T-cell (primary cell): ENCODE data around the gene TAS1R3. TPM values are rescaled to one million over a fixed set of nuclear protein-coding genes. Genes with fewer than 3 reads are reported as not detected.
A peak's percentile ranks its signal among the peaks of the same experiment; 100 is the strongest.

Source experiments
- ATAC-seq, 4 experiments: fragments of 200-7000 bp in 3 of 4; fragments of 150-1000 bp in 1 of 4; cut with Tn5 transposase; replicated peaks in 1 of 4; 1 replicate in 3 of 4; 2 replicates in 1 of 4; pipeline ENCODE4 v1.10.0; 2021; ENCODE audit warnings: moderate library complexity in 3 of 4, mild to moderate bottlenecking in 2 of 4, moderate number of reproducible peaks in 1 of 4
- CTCF ChIA-PET, 2 donors: fragments of 300-600 bp; sonication (Branson Sonifier 250); formaldehyde crosslinking; loops; one replicate each; lab custom pipeline; 2022; ENCODE audit warnings: antibody characterized with exemption in 2 of 2; lab: Charles Lee
- POLR2A ChIA-PET, 2 donors: fragments of 300-600 bp; sonication (Branson Sonifier 250); formaldehyde crosslinking; loops; one replicate each; lab custom pipeline; 2022; ENCODE audit warnings: antibody characterized with exemption in 2 of 2; lab: Charles Lee
- DNase-seq, 35 experiments: peaks; one replicate each; pipeline versions ENCODE4 v3.0.0 to v3.0.0-alpha.2; 2013 to 2023
- H3K27ac ChIP-seq: one replicate; pipeline ENCODE4 v1.5.1; 2013; ENCODE audit warnings: low read length
- H3K27me3 ChIP-seq, 2 experiments: replicated peaks in 1 of 2; 1 replicate in 1 of 2; 2 replicates in 1 of 2; pipeline versions ENCODE4 v1.6.1 to v1.7.0; 2013; ENCODE audit warnings: low read length in 1 of 2, mixed read lengths in 1 of 2; ENCODE audit not compliant: control insufficient read depth in 2 of 2, insufficient read depth in 2 of 2; ENCODE audit errors: extremely low read depth in 1 of 2
- H3K36me3 ChIP-seq, 2 donors: 1 replicate in 1 of 2; 2 replicates in 1 of 2; pipeline versions ENCODE4 v1.6.1 to v1.7.0; 2013; ENCODE audit warnings: low read length in 1 of 2; ENCODE audit not compliant: control insufficient read depth in 2 of 2, insufficient read depth in 1 of 2; ENCODE audit errors: extremely low read depth in 1 of 2
- H3K4me1 ChIP-seq, 2 experiments: 1 replicate in 1 of 2; 2 replicates in 1 of 2; pipeline versions ENCODE4 v1.6.1 to v1.7.0; 2013; ENCODE audit warnings: low read length in 2 of 2, mixed read lengths in 1 of 2; ENCODE audit not compliant: insufficient read depth in 2 of 2, control insufficient read depth in 1 of 2; ENCODE audit errors: extremely low read depth in 1 of 2
- H3K4me3 ChIP-seq, 2 donors: 1 replicate in 1 of 2; 2 replicates in 1 of 2; pipeline versions ENCODE4 v1.5.1 to v1.7.0; 2013; ENCODE audit warnings: mild to moderate bottlenecking in 2 of 2, low read length in 1 of 2, moderate library complexity in 1 of 2; ENCODE audit not compliant: control insufficient read depth in 1 of 2; ENCODE audit errors: extremely low read depth in 1 of 2
- H3K9me3 ChIP-seq: 2 replicates; pipeline ENCODE4 v1.7.0; 2013
- H3K27ac Mint-ChIP-seq, 2 donors: one replicate each; pipeline ENCODE4 v1.8.0; 2020 to 2021; ENCODE audit warnings: mild to moderate bottlenecking in 2 of 2, mixed read lengths in 2 of 2
- H3K27me3 Mint-ChIP-seq, 2 donors: one replicate each; pipeline ENCODE4 v1.8.0; 2021 to 2022; ENCODE audit warnings: mixed read lengths in 2 of 2
- H3K36me3 Mint-ChIP-seq: one replicate; pipeline ENCODE4 v1.8.0; 2021; ENCODE audit warnings: mixed read lengths
- H3K4me1 Mint-ChIP-seq, 3 donors: one replicate each; pipeline ENCODE4 v1.8.0; 2020 to 2022; ENCODE audit warnings: mixed read lengths in 3 of 3, mild to moderate bottlenecking in 1 of 3
- H3K4me3 Mint-ChIP-seq, 3 donors: one replicate each; pipeline ENCODE4 v1.8.0; 2020 to 2022; ENCODE audit warnings: mild to moderate bottlenecking in 3 of 3, mixed read lengths in 3 of 3, moderate library complexity in 3 of 3
- H3K9me3 Mint-ChIP-seq, 3 donors: one replicate each; pipeline ENCODE4 v1.8.0; 2020 to 2022; ENCODE audit warnings: mixed read lengths in 3 of 3
- WGBS: methylation state at CpG from one replicate; pipeline ENCODE4 v1.1.5; 2013; ENCODE audit warnings: missing lambda C conversion rate; ENCODE audit not compliant: insufficient coverage; 5-methylcytosine and 5-hydroxymethylcytosine counted together
- total RNA-seq, 35 experiments: library from RNA in 6 of 35; stranded (reverse) in 6 of 35; fragments of 120-200 nt in 1 of 35; gene quantifications; one replicate each; pipeline versions ENCODE4 v1.2.1 to v1.2.4 and lab custom pipeline; 2013 to 2026

TAS1R3 gene
- total RNA-seq, 5 donors from 2014 or later (not counting 1 experiment from before 2014, with no cell fraction given), result 1.6 to 2.3 (median 2.1) TPM

DNA sequence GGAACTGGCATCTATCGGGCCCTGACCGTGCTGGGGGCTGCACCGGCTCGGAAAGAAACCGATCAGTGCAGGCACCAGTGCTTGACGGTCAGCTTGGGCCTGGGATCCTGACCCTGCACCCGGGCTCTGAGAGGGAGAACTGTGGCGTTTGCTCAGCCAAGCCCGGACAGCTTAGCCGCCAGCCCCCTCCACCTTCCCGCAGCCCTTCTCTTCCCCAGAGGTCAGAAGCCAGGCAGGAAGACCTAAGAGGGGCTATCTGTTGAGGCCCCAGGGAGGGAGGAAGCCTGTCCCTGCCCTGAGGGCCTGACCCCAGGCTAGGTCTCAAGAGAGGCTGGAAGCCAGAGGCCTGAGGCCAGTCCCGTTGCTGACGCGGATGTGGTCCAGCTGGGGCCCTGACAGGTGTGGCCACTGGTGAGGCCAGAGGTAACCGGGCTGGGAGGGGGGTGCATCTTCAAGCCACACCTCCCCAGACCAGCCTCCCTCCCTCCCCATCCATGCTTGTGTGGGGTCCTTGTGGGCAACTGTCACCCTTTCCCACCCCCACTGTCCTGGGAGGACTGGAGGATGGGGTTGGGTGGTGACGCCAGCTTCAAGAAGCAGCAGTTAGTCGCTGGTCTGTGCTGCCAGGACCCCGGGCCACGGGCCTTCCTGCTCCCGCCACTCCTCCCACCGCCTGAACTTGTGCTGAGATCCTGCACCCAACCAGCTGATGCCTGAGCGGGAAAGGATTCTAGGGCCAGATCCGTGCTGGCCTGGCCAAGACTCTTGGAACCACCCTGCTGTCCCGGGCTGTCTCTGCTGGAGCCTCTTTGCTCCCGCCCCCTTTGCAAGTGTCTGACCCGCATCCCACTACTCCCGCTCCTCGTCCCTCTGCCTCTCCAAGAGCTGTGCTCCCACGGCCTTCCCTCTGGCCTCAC is 20.7 kb downstream of the TAS1R3 start:
- Mint-ChIP-seq H3K27ac (peak overlapping the region; percentile 44 to 52), H3K4me1 (peaks cover 24 to 36% (median 25%) of the 10 kb centered on the region in 3 donors), H3K27me3 (peaks cover 7 to 20% of the 10 kb centered on the region in 2 donors), H3K9me3 (no peaks in the 10 kb centered on the region), H3K36me3 (no peaks in the 10 kb centered on the region), H3K4me3 (peak overlapping the region; percentile 52 to 68 (median 62))
- ChIA-PET CTCF (interaction anchor here in 1 of 2 donors (0.6 kb wide), 1 partner anchor 213 kb away, joined by 3 read pairs; no protein-coding TSS in a partner anchor), POLR2A (no interaction called here)
- H3K4me1 ChIP-seq, result peaks cover 6 to 53% of the 10 kb centered on the region in 2 experiments
- 89% methylated on average over 20 of the region's 29 CpGs for WGBS
- no peak for DNase-seq
- peaks cover 0 to 43% of the 10 kb centered on the region in 2 experiments for H3K27me3 ChIP-seq
- ATAC-seq, result no peak
- no peaks in the 10 kb centered on the region for H3K9me3 ChIP-seq
- H3K27ac ChIP-seq, result no peak overlapping the region
- no peak overlapping the region for H3K4me3 ChIP-seq
- no peaks in the 10 kb centered on the region for H3K36me3 ChIP-seq

DNA sequence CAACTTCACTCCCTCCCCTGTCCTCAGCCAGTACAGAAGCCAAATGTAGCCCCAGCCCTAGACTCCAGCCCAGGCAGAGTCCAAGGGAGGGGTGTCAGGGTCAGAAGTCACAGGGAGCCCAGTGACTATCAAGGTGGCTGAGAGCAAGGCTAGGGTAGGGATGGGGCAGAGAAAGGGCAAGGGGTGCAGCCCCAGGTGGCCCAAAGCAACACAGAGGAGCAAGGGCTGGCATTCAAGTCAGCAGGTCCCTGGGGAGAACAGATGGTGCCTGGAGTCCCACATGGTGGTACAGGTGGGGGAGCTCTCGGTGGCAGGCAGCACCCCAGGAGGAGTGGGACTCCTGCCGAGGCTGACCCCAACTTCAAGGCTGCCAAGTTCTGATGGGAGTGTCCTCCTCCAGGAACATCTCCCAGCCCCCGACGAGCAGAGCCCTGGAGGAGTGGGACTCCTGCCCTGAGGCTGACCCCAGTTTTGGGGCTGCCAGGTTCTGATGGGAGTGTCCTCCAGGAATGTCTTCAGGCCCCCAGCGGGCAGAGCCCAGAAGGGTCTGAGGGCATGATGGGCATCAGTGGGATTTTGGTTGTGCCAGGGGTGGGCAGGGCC is 21.8 kb downstream of the TAS1R3 start:
- Mint-ChIP-seq H3K9me3 (no peaks in the 10 kb centered on the region), H3K27ac (peak overlapping the region in 1 of 2 donors; percentile 52), H3K4me1 (peaks cover 14 to 25% (median 14%) of the 10 kb centered on the region in 3 donors), H3K27me3 (peaks cover 7 to 27% of the 10 kb centered on the region in 2 donors), H3K36me3 (no peaks in the 10 kb centered on the region), H3K4me3 (peak overlapping the region; percentile 3 to 68 (median 52))
- Histone ChIP-seq H3K27me3 (peaks cover 0 to 55% of the 10 kb centered on the region in 2 experiments), H3K4me3 (no peak overlapping the region), H3K9me3 (no peaks in the 10 kb centered on the region), H3K4me1 (peaks cover 4 to 46% of the 10 kb centered on the region in 2 experiments), H3K27ac (no peak overlapping the region), H3K36me3 (no peaks in the 10 kb centered on the region)
- no peak for DNase-seq
- 70% methylated on average over 2 of the region's 5 CpGs for WGBS
- no peak for ATAC-seq
- ChIA-PET POLR2A (no interaction called here), CTCF (no interaction called here)

DNA sequence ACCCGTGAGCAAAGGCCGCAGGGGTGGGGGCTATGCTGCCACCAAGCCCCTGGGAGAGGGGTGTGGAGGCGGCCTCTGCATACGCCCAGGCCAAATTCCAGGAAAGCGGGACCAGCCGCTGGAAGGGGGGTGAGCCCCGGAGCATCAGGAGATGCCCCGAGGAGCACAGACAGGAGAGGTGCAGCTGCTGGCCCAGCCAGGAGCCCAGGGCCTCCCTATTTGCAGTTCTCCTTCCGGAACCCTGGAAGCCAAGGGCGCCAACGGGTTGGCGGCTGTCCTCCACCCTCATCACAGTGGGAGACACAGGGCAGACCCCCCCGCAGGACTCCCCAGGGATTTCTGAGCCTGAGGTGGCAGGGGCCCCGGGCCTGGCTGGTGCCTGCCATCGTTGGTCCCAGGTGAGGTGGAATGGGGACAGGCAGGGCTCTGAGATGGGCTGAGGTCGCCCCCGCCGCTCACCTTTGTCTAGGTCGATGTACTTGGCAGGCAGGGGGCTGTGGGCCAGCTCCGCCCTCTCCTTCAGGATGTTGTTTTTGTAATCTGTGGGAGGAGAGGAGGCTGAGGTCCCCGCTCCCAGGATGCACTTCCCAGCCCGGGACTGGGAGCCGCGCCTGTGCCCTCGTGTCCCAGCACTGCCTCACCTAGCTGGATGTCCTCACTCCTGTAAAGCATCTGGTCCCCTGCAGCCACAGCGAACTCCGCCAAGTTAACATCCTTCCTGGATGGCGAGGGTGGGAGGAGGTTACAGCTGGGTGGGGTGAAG is 22.5 kb downstream of the TAS1R3 start:
- ChIA-PET POLR2A (no interaction called here), CTCF (no interaction called here)
- no peaks in the 10 kb centered on the region for H3K36me3 ChIP-seq
- H3K4me1 ChIP-seq, result peaks cover 5 to 47% of the 10 kb centered on the region in 2 experiments
- peaks cover 7 to 28% of the 10 kb centered on the region in 2 donors for H3K27me3 Mint-ChIP-seq
- DNase-seq (no peak), ATAC-seq (no peak)
- peak overlapping the region in 1 of 3 donors; percentile 51 for H3K4me3 Mint-ChIP-seq
- H3K27ac Mint-ChIP-seq, result no peak overlapping the region
- H3K36me3 Mint-ChIP-seq, result no peaks in the 10 kb centered on the region
- WGBS, result 30% methylated on average over 21 of the region's 28 CpGs
- H3K4me1 Mint-ChIP-seq, result peaks cover 11 to 22% (median 12%) of the 10 kb centered on the region in 3 donors
- no peaks in the 10 kb centered on the region for H3K9me3 Mint-ChIP-seq
- H3K27me3 ChIP-seq, result peaks cover 0 to 61% of the 10 kb centered on the region in 2 experiments
- no peak overlapping the region for H3K4me3 ChIP-seq
- H3K27ac ChIP-seq, result no peak overlapping the region
- no peaks in the 10 kb centered on the region for H3K9me3 ChIP-seq

DNA sequence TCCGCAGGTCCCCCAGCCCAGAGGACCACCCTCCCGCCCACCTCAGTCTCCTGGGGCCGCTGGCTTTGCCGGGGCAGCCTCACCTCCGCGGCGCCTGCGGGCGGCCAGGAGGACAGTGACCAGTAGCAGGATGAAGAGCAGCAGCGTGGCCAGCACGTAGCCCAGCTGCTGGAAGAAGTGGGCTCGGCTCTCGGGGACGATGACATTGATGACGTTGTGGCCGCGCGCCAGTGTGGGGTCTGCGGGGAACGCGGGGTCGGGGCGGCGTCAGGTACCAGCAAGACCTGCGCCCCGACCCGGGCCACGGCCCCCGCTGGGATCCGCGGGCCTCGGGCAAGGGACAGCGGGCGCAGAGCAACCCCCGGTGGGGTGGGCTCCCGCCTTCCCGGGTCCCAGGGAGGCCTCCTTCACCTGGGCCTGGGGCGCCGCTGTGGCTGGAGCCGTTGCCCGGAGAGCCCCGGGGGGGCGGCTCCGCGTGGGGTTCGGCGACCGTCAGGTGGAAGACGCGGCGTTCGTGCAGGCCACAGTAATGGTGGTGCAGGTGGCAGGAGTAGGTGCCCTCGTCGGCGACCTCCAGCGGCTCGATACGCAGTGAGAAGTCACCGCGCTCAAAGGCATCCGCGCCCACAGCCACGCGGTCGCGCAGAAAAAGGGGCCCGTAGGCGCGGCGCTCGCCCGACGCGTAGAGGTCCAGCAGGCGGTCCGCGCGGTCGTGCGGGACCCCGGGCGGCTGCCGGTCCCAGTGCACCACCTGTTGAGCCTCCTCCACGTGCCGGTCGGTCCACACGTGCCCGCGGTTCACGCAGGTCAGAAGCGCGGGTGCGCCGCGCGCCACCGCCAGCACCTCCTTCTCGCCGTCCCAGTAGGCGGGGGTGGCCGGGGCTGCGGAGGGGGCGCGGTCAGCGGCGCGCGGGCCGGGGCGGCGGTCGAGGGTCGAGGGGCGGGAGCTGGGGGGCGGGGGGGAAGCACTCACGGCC is 23.5 kb downstream of the TAS1R3 start:
- Histone ChIP-seq H3K27ac (no peak overlapping the region), H3K4me3 (peak overlapping the region in 1 of 2 donors; percentile 21), H3K4me1 (peaks cover 11 to 56% of the 10 kb centered on the region in 2 experiments), H3K36me3 (no peaks in the 10 kb centered on the region), H3K9me3 (no peaks in the 10 kb centered on the region), H3K27me3 (peaks cover 0 to 71% of the 10 kb centered on the region in 2 experiments)
- ChIA-PET CTCF (no interaction called here), POLR2A (no interaction called here)
- Mint-ChIP-seq H3K27ac (no peak overlapping the region), H3K4me1 (peaks cover 17 to 30% (median 20%) of the 10 kb centered on the region in 3 donors), H3K27me3 (peaks cover 7 to 31% of the 10 kb centered on the region in 2 donors), H3K9me3 (no peaks in the 10 kb centered on the region), H3K36me3 (no peaks in the 10 kb centered on the region), H3K4me3 (peak overlapping the region; percentile 31 to 51 (median 34))
- 14% methylated on average over 85 of the region's 116 CpGs for WGBS
- ATAC-seq (peak; percentile 19 to 38 (median 30)), DNase-seq (peak in 3 of 35 experiments; percentile 35 to 55 (median 44))

DNA sequence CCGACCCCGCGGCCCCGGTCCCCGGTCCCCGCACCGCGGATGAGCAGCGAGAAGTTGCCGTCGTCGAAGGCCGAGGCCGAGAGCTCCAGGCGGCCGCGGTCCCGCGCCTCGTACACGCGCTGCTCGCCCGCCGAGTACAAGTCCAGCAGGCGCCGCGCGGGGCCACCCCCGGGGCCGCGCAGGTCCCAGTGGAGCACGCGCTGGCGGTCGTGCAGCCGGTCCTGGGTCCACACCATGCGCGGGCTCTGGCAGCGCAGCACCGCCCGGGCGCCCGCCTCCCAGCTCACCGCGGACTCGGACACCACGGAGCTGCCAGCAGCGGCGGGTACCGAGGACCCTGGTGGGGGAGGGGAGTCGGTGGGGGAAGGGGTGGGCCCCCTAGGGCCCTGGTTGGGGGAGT is 24.3 kb downstream of the TAS1R3 start:
- peaks cover 11 to 63% of the 10 kb centered on the region in 2 experiments for H3K4me1 ChIP-seq

More for the DNA sequence above, 24.3 kb downstream of the TAS1R3 start:
- Mint-ChIP-seq H3K36me3 (no peaks in the 10 kb centered on the region), H3K4me1 (peaks cover 18 to 33% (median 22%) of the 10 kb centered on the region in 3 donors), H3K27me3 (peaks cover 7 to 31% of the 10 kb centered on the region in 2 donors), H3K9me3 (no peaks in the 10 kb centered on the region), H3K4me3 (no peak overlapping the region), H3K27ac (no peak overlapping the region)
- CTCF ChIA-PET, result no interaction called here
- DNase-seq (no peak), ATAC-seq (peak in 2 of 4 experiments; percentile 5 to 14)
- Histone ChIP-seq H3K27me3 (peaks cover 0 to 79% of the 10 kb centered on the region in 2 experiments), H3K27ac (no peak overlapping the region), H3K9me3 (no peaks in the 10 kb centered on the region), H3K36me3 (no peaks in the 10 kb centered on the region), H3K4me3 (no peak overlapping the region)
- WGBS, result 4% methylated on average over 40 of the region's 52 CpGs
- POLR2A ChIA-PET, result interaction anchor here in 1 of 2 donors (0.6 kb wide), 1 partner anchor 32 kb away, joined by 5 read pairs; no protein-coding TSS in a partner anchor
